Measurements from ENCODE around the gene SOS2.

DNA sequence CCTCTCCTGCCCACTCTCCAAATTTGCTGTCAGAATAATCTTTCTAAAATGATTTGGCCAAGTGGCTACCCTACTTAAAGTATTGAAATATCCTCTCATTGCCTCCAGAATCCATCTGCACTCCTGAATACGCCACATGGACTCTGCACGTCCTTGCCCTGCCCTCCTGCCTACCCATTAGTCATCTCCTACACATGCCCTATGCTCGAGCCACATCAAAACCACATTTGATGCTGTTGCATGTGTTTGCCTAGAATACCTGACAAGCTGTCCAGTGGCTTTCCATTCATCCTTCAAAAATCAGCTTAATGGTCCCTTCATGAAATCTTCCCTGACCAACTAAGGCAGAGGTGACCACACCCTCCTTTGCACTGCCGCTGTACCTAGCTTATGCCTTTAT lies 132.0 kb downstream of the SOS2 start:
- TF ChIP-seq, protein P1, sequence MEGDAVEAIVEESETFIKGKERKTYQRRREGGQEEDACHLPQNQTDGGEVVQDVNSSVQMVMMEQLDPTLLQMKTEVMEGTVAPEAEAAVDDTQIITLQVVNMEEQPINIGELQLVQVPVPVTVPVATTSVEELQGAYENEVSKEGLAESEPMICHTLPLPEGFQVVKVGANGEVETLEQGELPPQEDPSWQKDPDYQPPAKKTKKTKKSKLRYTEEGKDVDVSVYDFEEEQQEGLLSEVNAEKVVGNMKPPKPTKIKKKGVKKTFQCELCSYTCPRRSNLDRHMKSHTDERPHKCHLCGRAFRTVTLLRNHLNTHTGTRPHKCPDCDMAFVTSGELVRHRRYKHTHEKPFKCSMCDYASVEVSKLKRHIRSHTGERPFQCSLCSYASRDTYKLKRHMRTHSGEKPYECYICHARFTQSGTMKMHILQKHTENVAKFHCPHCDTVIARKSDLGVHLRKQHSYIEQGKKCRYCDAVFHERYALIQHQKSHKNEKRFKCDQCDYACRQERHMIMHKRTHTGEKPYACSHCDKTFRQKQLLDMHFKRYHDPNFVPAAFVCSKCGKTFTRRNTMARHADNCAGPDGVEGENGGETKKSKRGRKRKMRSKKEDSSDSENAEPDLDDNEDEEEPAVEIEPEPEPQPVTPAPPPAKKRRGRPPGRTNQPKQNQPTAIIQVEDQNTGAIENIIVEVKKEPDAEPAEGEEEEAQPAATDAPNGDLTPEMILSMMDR (IDR thresholded peaks at IDR 0.05) = no peak
- TF ChIP-seq POLR2A (IDR thresholded peaks at IDR 0.05) = no peak

All from adrenal gland (tissue), 5 donors.